Muscle of arm (tissue), 12 donors: ENCODE measurements around the gene B3GAT1. TPM values are rescaled to one million over a fixed set of nuclear protein-coding genes. Genes with fewer than 3 reads are reported as not detected.

ENCODE experiments used
- DNase-seq: peaks from one replicate; pipeline ENCODE4 v3.0.0-alpha.2; 2013
- polyA plus RNA-seq, 12 donors: library from polyadenylated mRNA; unstranded; fragments of 120-200 nt; gene quantifications; one replicate each; pipeline ENCODE4 v1.2.1, GENCODE V29; 2013; ENCODE audit not compliant: insufficient read length in 12 of 12

Gene B3GAT1
- polyA plus RNA-seq, 12 donors, result 0.11 to 0.80 (median 0.33) TPM; not detected in 2

DNA sequence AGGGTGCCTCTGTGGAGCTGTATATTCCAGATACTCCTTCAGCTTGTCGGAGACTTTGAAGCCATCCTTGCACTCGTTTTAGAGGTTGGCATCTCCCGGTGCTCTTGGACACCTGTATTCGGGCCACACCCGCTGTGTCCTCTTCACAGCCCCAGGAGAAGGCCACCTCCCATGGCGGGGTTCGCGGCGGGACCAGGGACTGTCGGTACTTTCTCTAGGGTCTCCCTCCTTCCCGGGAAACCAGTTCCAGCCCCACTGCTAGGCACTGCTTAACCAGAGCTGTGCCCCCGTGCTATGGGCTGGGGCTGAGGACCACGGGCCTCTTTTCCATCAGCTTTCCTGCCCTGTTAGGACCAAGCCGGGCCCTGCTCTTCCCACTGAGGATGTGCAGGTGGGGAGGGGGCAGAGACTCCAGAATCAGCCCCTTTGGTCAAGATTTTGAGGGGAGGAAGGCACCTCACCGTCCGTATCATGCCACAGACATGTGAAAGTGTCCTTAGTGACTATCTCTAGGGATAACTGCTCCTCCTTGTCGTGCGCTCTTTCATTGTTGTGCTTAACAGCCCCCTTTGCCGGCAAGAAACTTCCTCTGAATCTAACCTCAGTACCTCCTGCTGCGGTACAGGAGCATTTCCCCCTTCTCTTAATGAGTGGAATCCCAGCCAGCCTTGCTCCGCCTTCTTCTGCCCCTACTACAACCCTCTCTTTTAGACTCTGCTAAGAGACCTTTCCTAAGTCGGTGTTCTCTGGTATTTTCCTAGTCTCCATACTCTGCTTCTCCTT, 1.2 kb upstream of the B3GAT1 start:
- no peak for DNase-seq

DNA sequence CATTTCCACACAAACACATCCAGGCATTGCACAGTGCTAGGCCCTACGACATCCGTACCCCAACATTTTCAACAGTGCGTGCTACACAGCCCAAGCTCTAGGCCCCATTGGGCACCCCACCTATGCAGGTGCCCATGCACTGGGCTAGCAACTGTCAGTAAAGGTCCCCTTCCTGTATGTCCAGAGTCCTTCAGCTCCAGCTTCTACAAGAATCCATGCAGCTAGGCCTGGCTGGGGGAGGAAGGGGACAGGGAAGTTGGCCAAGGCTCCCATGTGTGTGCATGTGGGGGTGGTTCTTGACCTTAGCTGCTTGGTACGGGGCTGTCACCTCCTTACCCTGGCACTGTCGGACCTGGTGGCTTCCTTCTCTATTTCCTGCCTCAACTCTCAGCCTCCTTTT, 1.3 kb downstream of the B3GAT1 start:
- no peak for DNase-seq

- DNase-seq, result no peak
Observed at GRCh38 chr11:134409552-134410429, 2.3 kb downstream of the B3GAT1 start.

DNA sequence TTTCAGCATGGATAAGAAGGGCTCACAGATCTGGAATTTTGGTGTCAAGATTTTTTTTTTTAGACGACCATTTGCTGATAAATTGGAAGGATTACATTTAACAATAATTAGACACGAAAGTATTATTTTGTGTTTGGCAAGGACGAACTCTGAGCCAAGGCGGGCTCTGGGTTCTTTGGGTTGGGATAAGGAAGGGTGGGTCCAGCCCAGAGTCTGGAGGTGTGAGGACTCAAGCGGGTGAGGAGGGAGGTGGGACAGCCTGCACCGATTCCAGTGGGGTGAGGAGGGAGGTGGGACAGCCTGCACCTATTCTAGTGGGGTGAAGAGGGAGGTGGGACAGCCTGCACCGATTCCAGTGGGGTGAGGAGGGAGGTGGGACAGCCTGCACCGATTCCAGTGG, 4.1 kb downstream of the B3GAT1 start:
- no peak for DNase-seq

GRCh38 chr11:134407321-134407828, 4.7 kb downstream of the B3GAT1 start:
- no peak for DNase-seq

DNA sequence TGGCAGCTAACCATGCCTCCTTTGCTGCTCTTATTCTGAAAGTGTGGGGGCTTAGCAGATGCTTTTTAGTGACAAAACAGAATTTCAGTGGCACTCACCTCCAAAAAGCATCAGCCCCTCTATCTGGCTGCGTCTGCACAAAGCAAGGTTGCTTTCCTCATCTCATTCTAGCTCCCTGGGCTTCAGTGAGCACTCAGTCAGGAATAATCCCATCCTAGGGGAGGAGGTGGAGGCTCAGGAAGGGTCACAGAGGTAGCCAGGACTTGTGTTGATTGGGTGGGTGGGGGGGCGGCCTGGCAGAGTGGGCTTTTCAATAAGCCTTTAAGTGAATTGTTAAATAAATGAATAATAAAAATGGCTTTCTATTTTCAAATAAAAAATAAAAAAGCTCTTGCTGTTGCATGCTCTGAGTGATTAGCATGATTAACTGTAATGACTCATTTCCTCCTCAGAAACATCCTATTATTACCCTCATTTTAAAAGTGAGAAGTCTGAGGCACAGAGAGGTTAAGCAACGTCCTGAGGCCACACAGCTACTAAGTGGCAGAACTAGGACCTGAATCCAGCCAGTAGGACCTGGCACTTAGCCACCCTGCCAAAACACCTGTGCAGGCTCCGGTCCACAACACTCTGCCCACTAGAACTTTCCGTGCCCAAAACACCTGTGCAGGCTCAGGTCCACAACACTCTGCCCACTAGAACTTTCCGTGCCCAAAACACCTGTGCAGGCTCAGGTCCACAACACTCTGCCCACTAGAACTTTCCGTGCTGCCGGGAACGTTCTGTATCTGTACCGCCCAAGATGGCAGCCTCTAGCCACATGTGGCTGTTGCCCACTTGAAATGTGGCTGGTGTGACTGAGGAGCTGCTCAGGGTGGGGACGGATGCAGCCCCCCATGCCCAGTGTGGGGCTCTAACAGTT, 5.5 kb downstream of the B3GAT1 start:
- no peak for DNase-seq

DNA sequence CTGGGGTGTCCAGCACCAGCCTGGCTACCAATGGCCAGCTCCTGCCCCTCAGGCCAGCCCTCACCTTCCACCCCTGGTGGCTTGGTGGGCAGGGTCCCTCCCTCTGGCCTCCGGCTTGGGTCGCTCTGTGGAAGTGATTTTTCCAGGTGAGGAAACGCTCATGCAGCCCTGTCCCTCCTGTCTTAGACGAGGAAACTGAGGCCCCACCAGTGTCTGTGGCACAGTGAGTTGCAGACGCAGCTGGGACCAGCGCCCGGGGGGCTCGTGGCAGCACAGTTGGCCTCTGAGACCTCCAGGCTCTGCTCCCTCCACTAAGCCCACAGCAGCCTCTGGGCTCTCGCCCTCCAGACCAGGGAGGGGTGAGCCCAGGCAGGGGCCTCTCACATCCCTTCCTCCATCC, 6.2 kb downstream of the B3GAT1 start:
- no peak for DNase-seq

DNA sequence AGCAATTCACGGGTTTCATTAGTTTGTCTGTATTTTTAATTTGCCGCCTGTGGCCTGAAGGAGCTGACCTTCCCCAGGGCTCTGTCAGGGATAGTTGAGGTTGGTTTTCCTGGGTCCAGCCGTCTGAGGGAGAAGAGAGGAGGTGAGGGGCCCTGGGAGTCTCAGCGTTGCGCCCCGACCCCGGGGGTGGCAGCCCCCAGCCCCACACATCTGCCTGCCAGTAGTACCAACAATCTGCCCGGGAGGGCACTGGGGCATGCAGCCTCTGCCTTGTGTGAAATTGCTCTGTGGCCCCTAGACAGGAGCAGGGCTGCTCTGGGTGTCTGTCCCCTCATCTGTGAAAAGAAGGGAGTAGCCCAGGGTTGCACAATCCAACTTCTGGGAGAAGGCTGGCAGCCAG, 6.6 kb downstream of the B3GAT1 start:
- no peak for DNase-seq

GRCh38 chr11:134404575-134405341, 7.3 kb downstream of the B3GAT1 start:
- DNase-seq, result no peak

- no peak for DNase-seq
Observed at GRCh38 chr11:134402910-134403309, 9.1 kb downstream of the B3GAT1 start.

DNA sequence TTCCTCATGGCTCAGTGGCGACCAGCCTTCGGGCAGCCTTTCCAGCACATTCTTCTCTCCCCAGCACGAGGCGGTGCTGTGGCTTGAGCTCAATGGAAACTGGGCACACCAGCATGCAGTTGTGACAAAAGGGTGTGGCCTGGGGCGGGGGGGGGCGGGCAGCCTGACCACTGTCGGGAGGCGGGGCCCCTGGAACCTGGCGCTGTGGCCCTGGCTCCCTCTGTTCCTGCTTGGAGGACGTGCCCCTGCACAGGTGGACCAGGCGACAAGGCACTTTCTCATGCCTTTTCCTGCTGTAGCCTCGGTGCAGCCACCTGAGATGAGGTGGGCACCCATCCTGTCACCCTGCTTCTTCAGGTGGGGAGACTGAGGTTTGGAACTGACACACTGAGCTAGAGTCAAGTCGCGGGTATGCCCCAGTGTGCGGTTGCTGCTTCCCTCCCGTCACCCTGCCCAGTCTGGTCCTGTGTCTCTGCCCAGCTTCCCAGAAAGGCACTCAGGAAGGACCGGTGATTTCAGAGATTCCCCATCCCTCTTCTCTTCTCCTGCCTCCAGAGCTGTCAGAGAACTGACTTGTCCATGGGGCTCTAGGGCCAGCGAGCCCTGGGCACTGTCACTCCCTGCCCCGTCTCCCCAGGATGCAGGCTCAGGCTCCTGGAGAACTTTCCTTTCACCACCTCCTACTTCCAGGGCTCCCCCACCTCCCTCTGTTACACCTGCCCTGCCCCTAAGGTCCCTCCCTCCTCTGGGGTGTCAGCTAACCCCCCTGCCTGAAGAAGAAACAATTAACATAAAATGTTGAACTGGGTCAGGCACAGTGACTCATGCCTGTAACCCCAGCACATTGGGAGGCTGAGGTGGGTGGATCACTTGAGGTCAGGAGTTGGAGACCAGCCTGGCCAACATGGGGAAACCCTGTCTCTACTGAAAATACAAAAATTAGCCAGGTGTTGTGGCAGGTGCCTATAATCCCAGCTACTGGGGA, 9.9 kb downstream of the B3GAT1 start:
- no peak for DNase-seq

- DNase-seq, result no peak
Observed at GRCh38 chr11:134399996-134400395, 12.0 kb downstream of the B3GAT1 start.

GRCh38 chr11:134399293-134399654, 12.8 kb downstream of the B3GAT1 start:
- DNase-seq, result no peak

GRCh38 chr11:134398644-134399292, 13.3 kb downstream of the B3GAT1 start:
- DNase-seq, result no peak

GRCh38 chr11:134398079-134398444, 14.0 kb downstream of the B3GAT1 start:
- no peak for DNase-seq

- DNase-seq, result no peak
Observed at GRCh38 chr11:134397304-134398078, 14.6 kb downstream of the B3GAT1 start.

DNA sequence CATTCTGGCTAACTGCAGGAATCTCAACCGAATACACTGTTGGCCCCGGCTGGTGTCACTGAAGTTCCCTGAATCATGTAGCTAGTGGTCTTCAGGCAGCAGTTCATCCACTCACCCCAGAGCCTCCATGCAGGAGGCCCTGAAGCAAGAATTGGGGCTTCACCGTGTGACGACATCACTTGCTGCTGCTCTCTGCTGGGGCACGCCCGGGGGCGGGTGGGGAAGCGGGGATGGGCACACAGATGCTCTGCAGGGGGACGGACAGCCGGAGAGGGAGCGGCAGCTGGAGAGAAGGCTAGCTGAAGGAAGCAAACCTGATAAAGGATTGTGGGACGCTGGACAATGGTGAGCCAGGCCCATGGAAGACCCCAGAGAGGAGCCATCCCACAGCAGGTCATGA, 17.0 kb downstream of the B3GAT1 start:
- no peak for DNase-seq

- DNase-seq, result no peak
Observed at GRCh38 chr11:134394311-134394710, 17.7 kb downstream of the B3GAT1 start.
